HG03103 (cell line): ENCODE measurements around the gene PCDHA8.
"Not testable (repeated sequence)": the region's sequence is repeated elsewhere in the genome, so short reads cannot be mapped to it uniquely, and the experiment has no call there.

Source experiments
- ATAC-seq: cut with Tn5 transposase; IDR thresholded peaks from one replicate; pipeline ENCODE4 v1.9.1; 2021; ENCODE audit warnings: low read depth; ENCODE audit not compliant: unreplicated experiment

The PCDHA8 gene

DNA sequence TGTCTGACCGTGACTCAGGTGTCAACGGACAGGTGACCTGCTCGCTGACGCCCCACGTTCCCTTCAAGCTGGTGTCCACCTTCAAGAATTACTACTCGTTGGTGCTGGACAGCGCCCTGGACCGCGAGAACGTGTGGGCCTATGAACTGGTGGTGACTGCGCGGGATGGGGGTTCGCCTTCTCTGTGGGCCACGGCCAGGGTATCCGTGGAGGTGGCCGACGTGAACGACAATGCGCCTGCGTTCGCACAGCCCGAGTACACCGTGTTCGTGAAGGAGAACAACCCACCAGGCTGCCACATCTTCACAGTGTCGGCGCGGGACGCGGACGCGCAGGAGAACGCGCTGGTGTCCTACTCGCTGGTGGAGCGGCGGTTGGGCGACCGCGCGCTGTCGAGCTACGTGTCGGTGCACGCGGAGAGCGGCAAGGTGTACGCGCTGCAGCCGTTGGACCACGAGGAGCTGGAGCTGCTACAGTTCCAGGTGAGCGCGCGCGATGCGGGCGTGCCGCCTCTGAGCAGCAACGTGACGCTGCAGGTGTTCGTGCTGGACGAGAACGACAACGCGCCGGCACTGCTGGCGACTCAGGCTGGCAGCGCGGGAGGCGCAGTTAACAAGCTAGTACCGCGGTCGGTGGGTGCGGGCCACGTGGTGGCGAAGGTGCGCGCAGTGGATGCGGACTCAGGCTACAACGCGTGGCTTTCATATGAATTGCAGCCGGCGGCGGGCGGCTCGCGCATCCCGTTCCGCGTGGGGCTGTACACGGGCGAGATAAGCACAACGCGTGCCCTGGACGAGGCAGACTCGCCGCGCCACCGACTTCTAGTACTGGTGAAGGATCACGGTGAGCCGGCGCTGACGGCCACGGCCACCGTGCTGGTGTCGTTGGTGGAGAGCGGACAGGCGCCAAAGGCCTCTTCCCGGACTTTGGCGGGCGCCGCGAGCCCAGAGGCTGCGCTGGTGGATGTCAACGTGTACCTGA lies 29.5 kb downstream of the PCDHA8 start:
- no peak for ATAC-seq

DNA sequence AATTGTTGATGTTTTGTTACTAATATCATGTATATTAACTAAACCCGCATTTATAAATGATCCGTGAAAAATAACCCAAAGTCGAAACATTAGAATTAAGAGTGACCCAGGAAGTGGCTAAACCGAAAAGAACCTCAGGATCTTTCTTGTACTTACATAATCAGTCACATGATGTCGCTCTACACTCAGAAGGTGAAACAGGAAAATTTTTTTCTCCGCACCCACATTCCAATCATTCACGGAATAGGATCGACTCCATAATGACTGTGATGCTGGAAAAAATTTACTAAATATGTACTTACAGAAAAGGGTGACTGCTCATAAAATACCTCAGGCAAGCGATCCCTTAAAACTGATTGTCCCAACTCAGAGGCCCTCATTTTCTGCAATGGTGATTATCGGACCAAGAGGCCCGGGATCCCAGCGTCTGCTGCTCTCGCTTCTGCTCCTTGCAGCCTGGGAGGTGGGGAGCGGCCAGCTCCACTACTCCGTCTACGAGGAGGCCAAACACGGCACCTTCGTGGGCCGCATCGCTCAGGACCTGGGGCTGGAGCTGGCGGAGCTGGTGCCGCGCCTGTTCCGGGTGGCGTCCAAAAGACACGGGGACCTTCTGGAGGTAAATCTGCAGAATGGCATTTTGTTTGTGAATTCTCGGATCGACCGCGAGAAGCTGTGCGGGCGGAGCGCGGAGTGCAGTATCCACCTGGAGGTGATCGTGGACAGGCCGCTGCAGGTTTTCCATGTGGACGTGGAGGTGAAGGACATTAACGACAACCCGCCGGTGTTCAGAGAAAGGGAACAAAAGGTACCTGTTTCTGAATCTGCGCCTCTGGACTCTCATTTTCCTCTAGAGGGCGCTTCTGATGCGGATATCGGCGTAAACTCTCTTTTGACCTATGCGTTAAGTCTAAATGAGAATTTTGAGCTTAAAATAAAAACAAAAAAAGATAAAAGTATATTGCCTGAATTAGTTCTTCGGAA lies 34.4 kb downstream of the PCDHA8 start, which contains the start of gene PCDHA12:
Gene PCDHA12 (plus strand): TSS at position 224 of the 981 bp plus-strand sequence. CDS start 165 bp downstream, at position 389.
- ATAC-seq: no peak

DNA sequence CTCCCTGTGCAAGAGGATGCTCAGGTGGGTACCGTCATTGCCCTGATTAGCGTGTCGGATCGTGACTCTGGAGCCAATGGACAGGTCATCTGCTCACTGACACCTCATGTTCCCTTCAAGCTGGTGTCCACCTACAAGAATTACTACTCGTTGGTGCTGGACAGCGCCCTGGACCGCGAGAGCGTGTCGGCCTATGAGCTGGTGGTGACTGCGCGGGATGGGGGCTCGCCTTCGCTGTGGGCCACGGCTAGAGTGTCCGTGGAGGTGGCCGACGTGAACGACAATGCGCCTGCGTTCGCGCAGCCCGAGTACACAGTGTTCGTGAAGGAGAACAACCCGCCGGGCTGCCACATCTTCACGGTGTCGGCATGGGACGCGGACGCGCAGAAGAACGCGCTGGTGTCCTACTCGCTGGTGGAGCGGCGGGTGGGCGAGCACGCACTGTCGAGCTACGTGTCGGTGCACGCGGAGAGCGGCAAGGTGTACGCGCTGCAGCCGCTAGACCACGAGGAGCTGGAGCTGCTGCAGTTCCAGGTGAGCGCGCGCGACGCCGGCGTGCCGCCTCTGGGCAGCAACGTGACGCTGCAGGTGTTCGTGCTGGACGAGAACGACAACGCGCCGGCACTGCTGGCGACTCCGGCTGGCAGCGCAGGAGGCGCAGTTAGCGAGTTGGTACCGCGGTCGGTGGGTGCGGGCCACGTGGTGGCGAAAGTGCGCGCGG lies 35.7 kb downstream of the PCDHA8 start:
- ATAC-seq: not testable (repeated sequence)

DNA sequence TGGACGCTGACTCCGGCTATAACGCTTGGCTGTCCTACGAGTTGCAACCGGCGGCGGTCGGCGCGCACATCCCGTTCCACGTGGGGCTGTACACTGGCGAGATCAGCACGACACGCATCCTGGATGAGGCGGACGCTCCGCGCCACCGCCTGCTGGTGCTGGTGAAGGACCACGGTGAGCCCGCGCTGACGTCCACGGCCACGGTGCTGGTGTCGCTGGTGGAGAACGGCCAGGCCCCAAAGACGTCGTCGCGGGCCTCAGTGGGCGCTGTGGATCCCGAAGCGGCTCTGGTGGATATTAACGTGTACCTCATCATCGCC lies 36.2 kb downstream of the PCDHA8 start:
- no peak for ATAC-seq

DNA sequence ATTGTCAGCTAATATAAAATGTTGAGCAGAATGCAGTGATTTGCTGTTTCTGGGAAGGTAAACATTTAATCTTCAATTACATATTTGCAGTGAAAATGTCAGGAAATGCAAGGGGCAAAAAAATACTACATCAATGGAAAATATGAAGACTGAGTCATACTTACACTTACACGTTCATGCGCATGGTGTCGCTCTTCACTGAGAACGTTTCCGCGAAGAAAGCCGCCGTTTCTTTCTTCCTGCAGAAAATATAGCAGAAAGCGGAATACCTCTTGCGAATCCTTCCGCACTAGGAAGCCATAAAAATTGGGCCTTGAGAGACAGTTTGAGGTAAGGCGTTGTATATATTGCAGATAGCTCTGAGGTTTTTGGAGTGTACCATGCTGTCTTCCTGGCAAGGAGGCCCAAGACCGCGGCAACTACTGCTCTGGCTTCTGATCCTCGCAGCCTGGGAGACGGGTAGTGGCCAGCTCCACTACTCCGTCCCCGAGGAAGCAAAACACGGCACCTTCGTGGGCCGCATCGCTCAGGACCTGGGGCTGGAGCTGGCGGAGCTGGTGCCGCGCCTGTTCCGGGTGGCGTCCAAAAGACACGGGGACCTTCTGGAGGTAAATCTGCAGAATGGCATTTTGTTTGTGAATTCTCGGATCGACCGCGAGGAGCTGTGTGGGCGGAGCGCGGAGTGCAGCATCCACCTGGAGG lies 41.1 kb downstream of the PCDHA8 start, which contains the start of gene PCDHA13:
Gene PCDHA13 (plus strand): TSS at position 236 of the 702 bp plus-strand sequence. CDS start 145 bp downstream, at position 381.
- ATAC-seq: no peak

DNA sequence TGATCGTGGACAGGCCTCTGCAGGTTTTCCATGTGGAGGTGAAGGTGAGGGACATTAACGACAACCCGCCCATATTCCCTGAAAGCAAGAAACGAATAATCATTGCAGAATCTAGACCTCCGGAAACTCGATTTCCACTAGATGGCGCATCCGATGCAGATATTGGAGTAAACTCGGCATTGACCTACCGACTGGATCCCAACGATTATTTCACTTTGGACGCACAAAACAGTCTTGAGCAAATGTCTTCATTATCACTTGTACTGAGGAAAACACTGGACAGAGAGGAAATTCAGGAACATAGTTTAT lies 41.6 kb downstream of the PCDHA8 start:
- ATAC-seq: no peak

DNA sequence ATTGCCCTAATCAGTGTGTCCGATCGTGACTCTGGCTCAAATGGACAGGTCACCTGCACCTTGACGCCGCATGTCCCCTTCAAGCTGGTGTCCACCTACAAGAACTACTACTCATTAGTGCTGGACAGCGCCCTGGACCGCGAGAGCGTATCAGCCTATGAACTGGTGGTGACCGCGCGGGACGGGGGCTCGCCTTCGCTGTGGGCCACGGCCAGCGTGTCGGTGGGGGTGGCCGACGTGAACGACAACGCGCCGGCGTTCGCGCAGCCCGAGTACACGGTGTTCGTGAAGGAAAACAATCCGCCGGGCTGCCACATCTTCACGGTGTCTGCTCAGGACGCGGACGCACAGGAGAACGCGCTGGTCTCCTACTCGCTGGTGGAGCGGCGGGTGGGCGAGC lies 42.4 kb downstream of the PCDHA8 start:
- ATAC-seq: no peak

DNA sequence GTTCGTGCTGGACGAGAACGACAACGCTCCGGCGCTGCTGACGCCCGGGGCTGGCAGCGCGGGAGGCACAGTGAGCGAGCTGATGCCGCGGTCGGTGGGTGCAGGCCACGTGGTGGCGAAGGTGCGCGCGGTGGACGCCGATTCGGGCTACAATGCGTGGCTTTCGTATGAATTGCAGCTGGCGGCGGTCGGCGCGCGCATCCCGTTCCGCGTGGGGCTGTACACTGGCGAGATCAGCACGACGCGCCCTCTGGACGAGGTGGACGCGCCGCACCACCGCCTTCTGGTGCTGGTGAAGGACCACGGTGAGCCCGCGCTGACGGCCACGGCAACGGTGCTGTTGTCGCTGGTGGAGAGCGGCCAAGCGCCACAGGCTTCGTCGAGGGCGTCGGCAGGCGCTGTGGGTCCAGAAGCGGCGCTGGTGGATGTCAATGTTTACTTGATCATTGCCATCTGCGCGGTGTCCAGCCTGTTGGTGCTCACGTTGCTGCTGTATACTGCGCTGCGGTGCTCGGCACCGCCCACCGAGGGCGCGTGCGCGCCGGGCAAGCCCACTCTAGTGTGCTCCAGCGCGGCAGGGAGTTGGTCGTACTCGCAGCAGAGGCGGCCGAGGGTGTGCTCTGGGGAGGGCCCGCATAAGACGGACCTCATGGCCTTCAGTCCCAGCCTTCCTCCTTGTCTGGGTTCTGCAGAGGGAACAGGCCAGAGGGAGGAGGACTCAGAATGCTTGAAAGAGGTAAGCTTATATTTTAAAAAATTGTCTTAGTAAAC lies 43.1 kb downstream of the PCDHA8 start:
- no peak for ATAC-seq
